Right cardiac atrium (tissue), 5 donors: ENCODE results near the gene KCTD7. TPM values are rescaled to one million over a fixed set of nuclear protein-coding genes. Genes with fewer than 3 reads are reported as not detected.
A peak's percentile ranks its signal among the peaks of the same experiment; 100 is the strongest.
"Not testable (repeated sequence)": the region's sequence is repeated elsewhere in the genome, so short reads cannot be mapped to it uniquely, and the experiment has no call there.

Experiments
- ATAC-seq, 2 donors: fragments of 200-7000 bp; cut with Tn5 transposase; one replicate each; pipeline versions ENCODE4 v1.8.0 to v1.9.1; 2020; ENCODE audit warnings: moderate library complexity in 2 of 2, mild to moderate bottlenecking in 1 of 2
- DNase-seq, 3 donors: peaks; one replicate each; pipeline ENCODE4 v3.0.0-alpha.2; 2020
- H3K27ac ChIP-seq: one replicate; pipeline ENCODE4 v1.5.1; 2013; ENCODE audit warnings: mild to moderate bottlenecking, low read length, control low read depth, moderate library complexity
- H3K27me3 ChIP-seq: one replicate; pipeline ENCODE4 v1.6.1; 2013; ENCODE audit not compliant: control insufficient read depth, insufficient read depth
- H3K4me1 ChIP-seq: one replicate; pipeline ENCODE4 v1.6.1; 2013; ENCODE audit warnings: low read length; ENCODE audit not compliant: control insufficient read depth, insufficient read depth
- H3K4me3 ChIP-seq: one replicate; pipeline ENCODE4 v1.5.1; 2013; ENCODE audit warnings: low read length, control low read depth
- H3K9me3 ChIP-seq: one replicate; pipeline ENCODE4 v1.6.1; 2013; ENCODE audit warnings: low read length; ENCODE audit not compliant: control insufficient read depth
- WGBS: extraction: QIAGEN DNeasy Blood & Tissue Kit; methylation state at CpG from one replicate; pipeline ENCODE4 v1.1.7; 2013; 5-methylcytosine and 5-hydroxymethylcytosine counted together
- intact Hi-C, 4 donors: fragments of 100-400 bp; cut with DNase I; formaldehyde crosslinking; loops; one replicate each; pipeline versions ENCODE4 v1.11.0 to v1.14.0; 2022 to 2023
- polyA plus RNA-seq: library from polyadenylated mRNA; stranded (reverse); fragments of 200-250 nt; gene quantifications from one replicate; pipeline ENCODE4 v1.2.3, GENCODE V29; 2013
- total RNA-seq, 4 donors: library from RNA; stranded (reverse); fragmentation: NEBNext Ultra II Directional; extraction: Animal tissue kit (Norgen Biotek cat#: 25700); gene quantifications; one replicate each; pipeline ENCODE4 v1.2.1, GENCODE V29; 2021
- donor health status: healthy with polysubstance abuse.
- donor health status: DM: no; HTN: yes; CAD: no.
- donor health status: DM: no; HTN: no; CAD: no.
- donor health status: DM: no; HTN: yes; CAD: no; lungs with severe emphysema.
- donor health status: DM: yes; HTN: yes; CAD: no.

The KCTD7 gene
- total and polyA plus RNA-seq, 5 donors: 5.9 to 13.2 (median 9.4) TPM

- H3K27me3 ChIP-seq, DNase-seq, intact Hi-C loops, H3K9me3 ChIP-seq, H3K4me1 ChIP-seq: not testable (repeated sequence)
- WGBS: 9% methylated on average over 28 of the region's 28 CpGs
- peak overlapping the region; percentile 62 for H3K4me3 ChIP-seq
- peak; percentile 74 to 78 for ATAC-seq
- peak overlapping the region; percentile 84 for H3K27ac ChIP-seq
Measured at GRCh38 chr7:66655113-66655806, 26.6 kb downstream of the KCTD7 start.

GRCh38 chr7:66655826-66656485 is 27.3 kb downstream of the KCTD7 start:
- ATAC-seq, H3K4me1 ChIP-seq, H3K27ac ChIP-seq, H3K9me3 ChIP-seq, intact Hi-C loops, H3K27me3 ChIP-seq, H3K4me3 ChIP-seq, DNase-seq: not testable (repeated sequence)
- 72% methylated on average over 11 of the region's 11 CpGs for WGBS

- DNase-seq (no peak), ATAC-seq (no peak)
- intact Hi-C loops: no loop called here
- Histone ChIP-seq H3K27me3 (no peaks in the 10 kb centered on the region), H3K9me3 (no peaks in the 10 kb centered on the region), H3K4me1 (no peaks in the 10 kb centered on the region), H3K4me3 (no peak overlapping the region), H3K27ac (no peak overlapping the region)
- WGBS: 78% methylated on average over 2 of the region's 2 CpGs
Measured at GRCh38 chr7:66657798-66658197, 29.1 kb downstream of the KCTD7 start.

GRCh38 chr7:66662646-66663264 is 34.1 kb downstream of the KCTD7 start:
- intact Hi-C loops: no loop called here
- no peak overlapping the region for H3K27ac ChIP-seq
- no peaks in the 10 kb centered on the region for H3K9me3 ChIP-seq
- no peaks in the 10 kb centered on the region for H3K4me1 ChIP-seq
- H3K4me3 ChIP-seq: no peak overlapping the region
- H3K27me3 ChIP-seq: no peaks in the 10 kb centered on the region
- ATAC-seq: no peak
- no peak for DNase-seq
- WGBS: 97% methylated on average over 16 of the region's 16 CpGs

GRCh38 chr7:66664590-66665293 is 36.1 kb downstream of the KCTD7 start:
- Histone ChIP-seq H3K27ac (no peak overlapping the region), H3K9me3 (no peaks in the 10 kb centered on the region), H3K27me3 (no peaks in the 10 kb centered on the region), H3K4me1 (peaks cover 2% of the 10 kb centered on the region), H3K4me3 (no peak overlapping the region)
- intact Hi-C loops: no loop called here
- DNase-seq (peak in 2 of 3 donors; percentile 69 to 81), ATAC-seq (peak; percentile 5 to 13)
- 57% methylated on average over 24 of the region's 24 CpGs for WGBS

- WGBS: 77% methylated on average over 8 of the region's 8 CpGs
- intact Hi-C loops: no loop called here
Measured at GRCh38 chr7:66666313-66666952, 37.8 kb downstream of the KCTD7 start.

GRCh38 chr7:66667023-66667728 is 38.5 kb downstream of the KCTD7 start:
- 81% methylated on average over 11 of the region's 11 CpGs for WGBS
- peak in 1 of 2 donors; percentile 7 for ATAC-seq

More at GRCh38 chr7:66666313-66666952, 37.8 kb downstream of the KCTD7 start:
- Histone ChIP-seq H3K27me3 (no peaks in the 10 kb centered on the region), H3K27ac (no peak overlapping the region), H3K9me3 (no peaks in the 10 kb centered on the region), H3K4me3 (no peak overlapping the region), H3K4me1 (peaks cover 4% of the 10 kb centered on the region)
- ATAC-seq: no peak
- DNase-seq: no peak

GRCh38 chr7:66668112-66668511 is 39.4 kb downstream of the KCTD7 start:
- H3K27ac ChIP-seq: no peak overlapping the region
- H3K27me3 ChIP-seq: no peaks in the 10 kb centered on the region
- H3K9me3 ChIP-seq: no peaks in the 10 kb centered on the region
- H3K4me1 ChIP-seq: peaks cover 4% of the 10 kb centered on the region
- ATAC-seq (no peak), DNase-seq (no peak)
- no peak overlapping the region for H3K4me3 ChIP-seq
- WGBS: 84% methylated on average over 7 of the region's 7 CpGs
- intact Hi-C loops: no loop called here

More at GRCh38 chr7:66667023-66667728, 38.5 kb downstream of the KCTD7 start:
- no peaks in the 10 kb centered on the region for H3K27me3 ChIP-seq
- intact Hi-C loops: no loop called here
- H3K9me3 ChIP-seq: no peaks in the 10 kb centered on the region
- no peak for DNase-seq
- no peak overlapping the region for H3K4me3 ChIP-seq
- no peak overlapping the region for H3K27ac ChIP-seq
- H3K4me1 ChIP-seq: peaks cover 4% of the 10 kb centered on the region

- WGBS: 87% methylated on average over 7 of the region's 7 CpGs
- H3K27ac ChIP-seq: peak overlapping the region; percentile 9
- H3K9me3 ChIP-seq: no peaks in the 10 kb centered on the region
- H3K4me1 ChIP-seq: peaks cover 4% of the 10 kb centered on the region
- H3K27me3 ChIP-seq: no peaks in the 10 kb centered on the region
- no peak overlapping the region for H3K4me3 ChIP-seq
- peak in 1 of 3 donors; percentile 62 for DNase-seq
- peak in 1 of 2 donors; percentile 14 for ATAC-seq
- intact Hi-C loops: no loop called here
Measured at GRCh38 chr7:66668677-66669076, 40.0 kb downstream of the KCTD7 start.

- intact Hi-C loops: no loop called here
- Histone ChIP-seq H3K4me3 (no peak overlapping the region), H3K9me3 (no peaks in the 10 kb centered on the region), H3K27ac (peak overlapping the region; percentile 9), H3K27me3 (no peaks in the 10 kb centered on the region), H3K4me1 (peaks cover 4% of the 10 kb centered on the region)
- DNase-seq: peak; percentile 73 to 89 (median 85)
- 54% methylated on average over 7 of the region's 7 CpGs for WGBS
- ATAC-seq: peak; percentile 65 to 78
Measured at GRCh38 chr7:66669088-66669487, 40.4 kb downstream of the KCTD7 start.
